Neural progenitor cell (in vitro differentiated cells): Measurements from ENCODE around the gene FAM135A.

ENCODE experiments used
- CTCF ChIP-seq: fragments of 200-600 bp; sonication (generic); IDR thresholded peaks from 2 replicates; pipeline ENCODE4 v1.5.1; 2017; ENCODE audit warnings: antibody characterized with exemption, mild to moderate bottlenecking
- EZH2 ChIP-seq: fragments of 200-600 bp; sonication (generic); IDR thresholded peaks from 2 replicates; pipeline ENCODE4 v1.6.1; 2017; ENCODE audit warnings: antibody characterized with exemption, mild to moderate bottlenecking, moderate library complexity

- TF ChIP-seq CTCF (no peak), EZH2 (no peak)
Measured at GRCh38 chr6:70549327-70549726, 136.0 kb downstream of the FAM135A start.
